NT2/D1 (cell line): ENCODE results near the gene ZBTB43.

Source experiments
- DNase-seq: peaks from one replicate; pipeline ENCODE4 v3.0.0-alpha.2; 2011; ENCODE audit warnings: low read depth, low spot score
- H3K27me3 ChIP-seq: 2 replicates; pipeline ENCODE4 v1.6.0; 2011; ENCODE audit warnings: mild to moderate bottlenecking; ENCODE audit not compliant: insufficient read length, insufficient read depth
- H3K36me3 ChIP-seq: 2 replicates; pipeline ENCODE4 v1.6.1; 2011; ENCODE audit warnings: mild to moderate bottlenecking, low read length, mixed read lengths; ENCODE audit not compliant: insufficient read depth, insufficient read length
- H3K4me1 ChIP-seq: 2 replicates; pipeline ENCODE4 v1.5.1; 2011; ENCODE audit not compliant: insufficient read depth, insufficient read length
- H3K4me3 ChIP-seq: 2 replicates; pipeline ENCODE4 v1.5.1; 2011; ENCODE audit warnings: low read depth; ENCODE audit not compliant: insufficient read length
- H3K9ac ChIP-seq: 2 replicates; pipeline ENCODE4 v1.6.0; 2011; ENCODE audit warnings: low read depth; ENCODE audit not compliant: insufficient read length
- H3K9me3 ChIP-seq: 2 replicates; pipeline ENCODE4 v1.5.1; 2011; ENCODE audit warnings: mild to moderate bottlenecking, low read length; ENCODE audit not compliant: insufficient read depth
- SUZ12 ChIP-seq: IDR thresholded peaks from 2 replicates; pipeline ENCODE4 v1.6.1; 2011; ENCODE audit not compliant: insufficient read length, insufficient read depth; ENCODE audit errors: extremely low read depth
- YY1 ChIP-seq: IDR thresholded peaks from 2 replicates; pipeline ENCODE4 v1.6.1; 2011; ENCODE audit not compliant: insufficient read length, insufficient read depth
- ZNF274 ChIP-seq: IDR thresholded peaks from 2 replicates; pipeline ENCODE4 v1.6.1; 2011; ENCODE audit warnings: mild to moderate bottlenecking, low read depth, low read length

Gene ZBTB43

GRCh38 chr9:126804696-126805553 lies at the start of gene ZBTB43:
TSS of gene ZBTB43 (plus strand) at chr9:126805040. CDS start at chr9:126832510, 27,470 bp downstream.
- Histone ChIP-seq H3K27me3 (no peaks in the 10 kb centered on the region), H3K4me1 (no peaks in the 10 kb centered on the region), H3K4me3 (peak within 1 kb of the TSS; percentile 86), H3K9me3 (no peaks in the 10 kb centered on the region), H3K9ac (peak within 1 kb of the TSS; percentile 94), H3K36me3 (peaks cover 9% of the 10 kb centered on the region)
- DNase-seq, result peak; percentile 95
- TF ChIP-seq YY1, result no peak
- TF ChIP-seq SUZ12, result no peak
- no peak for TF ChIP-seq ZNF274

GRCh38 chr9:126755317-126755875 lies 49.4 kb upstream of the ZBTB43 start:
- Histone ChIP-seq H3K9me3 (no peaks in the 10 kb centered on the region), H3K4me1 (no peaks in the 10 kb centered on the region), H3K9ac (no peak overlapping the region), H3K27me3 (no peaks in the 10 kb centered on the region), H3K4me3 (no peak overlapping the region), H3K36me3 (no peaks in the 10 kb centered on the region)
- TF ChIP-seq ZNF274 (no peak), SUZ12 (no peak), YY1 (no peak)
- DNase-seq, result no peak

GRCh38 chr9:126756238-126756637 lies 48.6 kb upstream of the ZBTB43 start:
- Histone ChIP-seq H3K4me1 (no peaks in the 10 kb centered on the region), H3K9ac (no peak overlapping the region), H3K27me3 (no peaks in the 10 kb centered on the region), H3K9me3 (no peaks in the 10 kb centered on the region), H3K4me3 (no peak overlapping the region), H3K36me3 (no peaks in the 10 kb centered on the region)
- no peak for DNase-seq
- TF ChIP-seq ZNF274 (no peak), YY1 (no peak), SUZ12 (no peak)

DNA sequence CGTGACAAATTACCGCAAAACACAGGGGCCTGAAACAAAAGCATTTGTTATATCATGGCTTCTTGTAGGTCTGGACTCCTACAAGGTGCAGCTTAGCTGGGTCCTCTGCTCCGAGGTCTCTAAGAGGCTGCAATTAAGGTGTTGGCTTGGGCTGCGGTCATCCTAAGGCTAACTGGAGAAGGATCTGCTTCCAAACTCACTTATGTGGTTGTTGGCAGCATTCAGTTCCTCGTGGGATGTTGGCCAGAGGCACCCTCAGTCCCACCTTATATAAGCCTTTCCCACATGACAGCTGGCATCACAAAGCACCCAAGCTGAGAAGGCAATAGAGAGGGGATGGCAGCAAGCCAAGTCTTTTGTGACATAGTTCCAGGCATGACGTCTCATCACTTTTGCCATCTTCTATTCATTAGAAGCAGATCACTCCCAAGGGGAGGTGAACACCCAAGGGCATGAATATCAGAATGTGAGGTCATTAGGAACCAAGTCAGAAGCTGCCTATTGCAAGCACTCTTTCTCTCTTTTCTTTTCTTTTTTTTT lies 47.9 kb upstream of the ZBTB43 start:
- H3K36me3 ChIP-seq, result no peaks in the 10 kb centered on the region
- no peak for DNase-seq
- no peak overlapping the region for H3K9ac ChIP-seq
- H3K27me3 ChIP-seq, result no peaks in the 10 kb centered on the region
- H3K4me1 ChIP-seq, result no peaks in the 10 kb centered on the region
- H3K4me3 ChIP-seq, result no peak overlapping the region
- TF ChIP-seq ZNF274 (no peak), SUZ12 (no peak), YY1 (no peak)
- no peaks in the 10 kb centered on the region for H3K9me3 ChIP-seq

DNA sequence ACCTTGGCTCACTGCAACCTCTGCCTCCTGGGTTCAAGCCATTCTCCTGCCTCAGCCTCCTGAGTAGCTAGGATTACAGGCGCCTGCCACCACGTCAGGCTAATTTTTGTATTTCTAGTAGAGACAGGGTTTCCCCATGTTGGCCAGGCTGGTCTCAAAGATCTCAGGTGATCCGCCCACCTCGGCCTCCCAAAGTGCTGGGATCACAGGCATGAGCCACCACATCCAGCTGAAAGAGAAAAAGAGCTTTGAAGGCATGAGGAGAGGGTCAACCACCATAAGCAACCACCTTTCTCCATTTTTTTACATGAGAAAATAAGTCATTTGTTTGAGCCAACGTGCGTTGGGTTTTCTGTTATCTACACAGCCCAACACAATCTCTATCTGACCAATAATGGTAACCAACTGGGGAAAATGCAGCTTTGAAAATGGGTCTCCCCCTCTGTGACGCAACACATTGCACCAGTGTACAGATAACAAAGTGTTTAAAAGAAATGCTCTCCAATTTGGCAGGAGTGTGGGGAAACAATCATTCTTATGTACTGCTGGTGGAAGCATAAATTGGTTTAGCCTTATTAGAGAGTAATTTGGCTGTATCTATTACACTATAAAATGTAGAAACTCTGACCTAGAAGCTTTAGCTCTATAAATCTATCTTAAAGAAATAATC lies 45.8 kb upstream of the ZBTB43 start:
- Histone ChIP-seq H3K4me3 (no peak overlapping the region), H3K27me3 (no peaks in the 10 kb centered on the region), H3K9me3 (no peaks in the 10 kb centered on the region), H3K4me1 (no peaks in the 10 kb centered on the region), H3K36me3 (no peaks in the 10 kb centered on the region), H3K9ac (no peak overlapping the region)
- no peak for DNase-seq
- TF ChIP-seq SUZ12 (no peak), YY1 (no peak), ZNF274 (no peak)

- TF ChIP-seq YY1 (no peak), ZNF274 (no peak), SUZ12 (no peak)
- Histone ChIP-seq H3K9me3 (no peaks in the 10 kb centered on the region), H3K9ac (no peak overlapping the region), H3K4me3 (no peak overlapping the region), H3K4me1 (no peaks in the 10 kb centered on the region), H3K27me3 (no peaks in the 10 kb centered on the region), H3K36me3 (no peaks in the 10 kb centered on the region)
- no peak for DNase-seq
Measured at GRCh38 chr9:126761274-126761673, 43.6 kb upstream of the ZBTB43 start.

DNA sequence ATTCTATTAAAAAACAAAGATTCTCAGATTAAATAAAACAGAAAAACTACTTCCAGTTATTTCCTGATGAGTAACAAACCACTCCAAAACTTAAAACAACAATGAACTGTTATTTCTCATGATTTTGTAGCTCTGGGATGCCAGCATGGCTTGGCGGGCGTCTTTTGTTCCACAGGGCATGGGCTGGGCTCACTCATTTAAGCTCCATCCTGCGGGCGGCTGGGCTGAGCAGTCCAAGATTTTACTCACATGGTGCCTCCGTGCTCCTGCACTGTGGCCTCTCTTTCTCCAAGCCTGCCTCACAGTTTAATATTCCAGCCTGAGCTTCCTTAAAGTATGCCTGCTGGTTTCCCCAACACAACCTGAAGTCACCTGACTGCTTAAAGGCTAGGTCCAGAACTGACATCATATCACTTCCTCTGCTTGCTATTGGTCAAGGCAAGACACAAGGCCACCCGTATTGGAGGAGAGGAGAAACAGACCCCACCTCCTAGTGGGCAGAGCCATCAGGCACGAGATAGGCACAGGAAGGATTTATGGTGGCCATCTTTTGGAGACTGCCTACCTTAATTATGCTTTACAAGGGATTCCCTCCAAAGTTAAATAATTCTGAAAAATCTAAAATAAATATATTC lies 41.6 kb upstream of the ZBTB43 start:
- Histone ChIP-seq H3K36me3 (no peaks in the 10 kb centered on the region), H3K9ac (no peak overlapping the region), H3K9me3 (no peaks in the 10 kb centered on the region), H3K27me3 (no peaks in the 10 kb centered on the region), H3K4me3 (no peak overlapping the region), H3K4me1 (no peaks in the 10 kb centered on the region)
- no peak for DNase-seq
- TF ChIP-seq SUZ12, result no peak
- no peak for TF ChIP-seq ZNF274
- no peak for TF ChIP-seq YY1
